Ishikawa (cell line): ENCODE data around the gene C15orf61.

ENCODE experiments used
- CEBPB ChIP-seq: IDR thresholded peaks from 2 replicates; pipeline ENCODE4 v1.6.1; 2012
- CREB1 ChIP-seq: IDR thresholded peaks from 2 replicates; pipeline ENCODE4 v1.6.1; 2012; ENCODE audit warnings: low read depth
- EGR1 ChIP-seq: IDR thresholded peaks from 2 replicates; pipeline ENCODE4 v1.6.1; 2012
- EP300 ChIP-seq: IDR thresholded peaks from 2 replicates; pipeline ENCODE4 v1.6.1; 2012; ENCODE audit warnings: borderline replicate concordance
- FOXM1 ChIP-seq: IDR thresholded peaks from 2 replicates; pipeline ENCODE4 v1.6.1; 2012; ENCODE audit warnings: low read depth, borderline replicate concordance
- MAX ChIP-seq: IDR thresholded peaks from 2 replicates; pipeline ENCODE4 v1.6.1; 2012
- NFIC ChIP-seq: IDR thresholded peaks from 2 replicates; pipeline ENCODE4 v1.6.1; 2012
- RAD21 ChIP-seq: IDR thresholded peaks from 2 replicates; pipeline ENCODE4 v1.6.1; 2012; ENCODE audit warnings: low read depth
- REST ChIP-seq: IDR thresholded peaks from 2 replicates; pipeline ENCODE4 v1.6.1; 2012; ENCODE audit warnings: low read depth, mild to moderate bottlenecking
- TAF1 ChIP-seq: IDR thresholded peaks from 2 replicates; pipeline ENCODE4 v1.6.1; 2012; ENCODE audit warnings: low read depth, mild to moderate bottlenecking
- TCF12 ChIP-seq: IDR thresholded peaks from 2 replicates; pipeline ENCODE4 v1.6.1; 2012; ENCODE audit warnings: low read depth
- TEAD4 ChIP-seq: IDR thresholded peaks from 2 replicates; pipeline ENCODE4 v1.6.1; 2012
- USF1 ChIP-seq: IDR thresholded peaks from 2 replicates; pipeline ENCODE4 v1.6.1; 2012
- YY1 ChIP-seq: IDR thresholded peaks from 2 replicates; pipeline ENCODE4 v1.6.1; 2012; ENCODE audit warnings: low read depth

GRCh38 chr15:67521783-67522568, 1.0 kb downstream of the C15orf61 start:
- TF ChIP-seq TEAD4 (no peak), EP300 (no peak), TAF1 (no peak), MAX (no peak; the same call in 1 of the 2 replicates), REST (no peak), CEBPB (peak; percentile 69; the same call in 1 of the 2 replicates), USF1 (no peak), TCF12 (no peak), YY1 (no peak), RAD21 (no peak), EGR1 (no peak), CREB1 (no peak), FOXM1 (no peak), NFIC (no peak)
